Ishikawa (cell line): Measurements from ENCODE around the gene CACHD1.

Experiments
- CEBPB ChIP-seq: IDR thresholded peaks from 2 replicates; pipeline ENCODE4 v1.6.1; 2012
- CREB1 ChIP-seq: IDR thresholded peaks from 2 replicates; pipeline ENCODE4 v1.6.1; 2012; ENCODE audit warnings: low read depth
- EGR1 ChIP-seq: IDR thresholded peaks from 2 replicates; pipeline ENCODE4 v1.6.1; 2012
- EP300 ChIP-seq: IDR thresholded peaks from 2 replicates; pipeline ENCODE4 v1.6.1; 2012; ENCODE audit warnings: borderline replicate concordance
- FOXM1 ChIP-seq: IDR thresholded peaks from 2 replicates; pipeline ENCODE4 v1.6.1; 2012; ENCODE audit warnings: low read depth, borderline replicate concordance
- MAX ChIP-seq: IDR thresholded peaks from 2 replicates; pipeline ENCODE4 v1.6.1; 2012
- NFIC ChIP-seq: IDR thresholded peaks from 2 replicates; pipeline ENCODE4 v1.6.1; 2012
- RAD21 ChIP-seq: IDR thresholded peaks from 2 replicates; pipeline ENCODE4 v1.6.1; 2012; ENCODE audit warnings: low read depth
- REST ChIP-seq: IDR thresholded peaks from 2 replicates; pipeline ENCODE4 v1.6.1; 2012; ENCODE audit warnings: low read depth, mild to moderate bottlenecking
- TAF1 ChIP-seq: IDR thresholded peaks from 2 replicates; pipeline ENCODE4 v1.6.1; 2012; ENCODE audit warnings: low read depth, mild to moderate bottlenecking
- TCF12 ChIP-seq: IDR thresholded peaks from 2 replicates; pipeline ENCODE4 v1.6.1; 2012; ENCODE audit warnings: low read depth
- TEAD4 ChIP-seq: IDR thresholded peaks from 2 replicates; pipeline ENCODE4 v1.6.1; 2012
- USF1 ChIP-seq: IDR thresholded peaks from 2 replicates; pipeline ENCODE4 v1.6.1; 2012
- YY1 ChIP-seq: IDR thresholded peaks from 2 replicates; pipeline ENCODE4 v1.6.1; 2012; ENCODE audit warnings: low read depth
- ZBTB7A ChIP-seq: IDR thresholded peaks from 2 replicates; pipeline ENCODE4 v1.6.1; 2012; ENCODE audit warnings: low read depth

Gene CACHD1

DNA sequence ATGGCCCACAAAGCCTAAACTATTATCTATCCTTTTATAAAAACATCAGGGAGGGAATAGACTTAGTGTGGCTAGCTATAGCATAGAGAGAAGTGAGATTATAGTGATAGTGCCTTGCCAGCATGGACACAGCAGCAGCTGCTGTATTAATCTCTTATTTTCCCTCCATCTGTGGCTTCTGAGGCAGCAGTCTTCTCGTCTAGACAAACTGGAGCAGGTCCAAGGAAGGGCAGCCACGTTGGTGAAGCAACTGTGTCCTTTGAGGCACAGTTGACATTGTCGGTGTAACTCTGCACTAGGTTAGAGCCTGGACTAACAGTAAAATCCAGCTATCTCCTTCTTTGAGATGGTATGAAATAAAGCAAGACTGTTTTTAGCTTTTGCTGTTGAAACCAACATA is 131.3 kb downstream of the CACHD1 start:
- TF ChIP-seq FOXM1 (no peak), TCF12 (no peak), RAD21 (no peak), EP300 (no peak), REST (no peak), NFIC (no peak), TAF1 (no peak)

DNA sequence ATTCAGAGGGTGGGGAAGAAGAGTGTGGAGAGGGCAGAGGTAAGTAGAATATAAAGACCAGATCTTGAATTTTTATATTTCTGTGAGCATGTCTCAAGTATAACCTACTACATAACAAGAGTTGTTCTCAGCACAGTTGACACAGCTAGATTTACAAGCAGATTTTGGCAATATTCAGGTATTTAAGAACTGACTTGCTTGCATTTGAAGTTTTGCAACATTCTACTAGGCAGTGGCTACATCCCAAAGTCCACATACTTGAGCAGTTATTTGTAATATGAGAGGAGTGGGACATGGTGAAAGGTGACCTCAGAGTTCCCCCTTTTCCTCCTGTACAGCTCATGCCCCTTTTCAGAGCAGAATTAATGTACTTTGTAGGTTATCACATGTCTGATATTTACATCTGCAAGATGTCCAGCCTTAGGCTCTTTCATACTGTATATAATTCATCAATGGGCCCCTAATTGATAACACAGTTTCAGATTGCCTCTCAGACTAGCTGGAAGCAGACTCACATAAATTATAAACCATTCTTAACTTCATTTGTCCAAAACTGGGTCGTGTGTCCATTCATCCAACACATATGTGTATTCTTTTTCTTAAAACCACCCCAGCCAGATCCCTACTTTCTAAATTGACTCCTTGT is 138.2 kb downstream of the CACHD1 start:
- TF ChIP-seq TAF1 (no peak), TEAD4 (no peak), USF1 (no peak)

DNA sequence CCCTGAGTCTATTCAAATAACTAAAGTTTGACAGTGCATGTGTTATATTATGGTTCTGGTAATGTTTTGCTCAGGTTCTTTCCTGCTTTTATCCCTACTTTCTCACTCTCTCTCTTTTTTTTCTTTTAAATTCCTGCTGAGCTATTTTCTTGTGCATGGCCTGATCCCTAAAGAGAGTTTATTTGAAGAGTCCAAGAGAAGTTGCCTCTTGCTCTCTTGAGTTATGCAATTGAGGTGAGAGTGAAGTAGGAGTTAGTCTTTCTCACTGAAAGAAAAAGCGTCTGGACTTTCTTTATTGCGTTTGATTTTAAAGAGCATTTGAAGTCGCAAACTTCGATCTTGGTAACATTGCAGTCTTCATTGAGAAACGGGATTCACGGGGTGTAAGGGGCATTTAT is 138.7 kb downstream of the CACHD1 start:
- TF ChIP-seq TAF1 (no peak), NFIC (no peak), TCF12 (no peak), YY1 (no peak), FOXM1 (no peak), USF1 (no peak), EGR1 (no peak), MAX (no peak), RAD21 (no peak), CEBPB (no peak), CREB1 (no peak), REST (no peak), TEAD4 (no peak), ZBTB7A (no peak), EP300 (no peak)

DNA sequence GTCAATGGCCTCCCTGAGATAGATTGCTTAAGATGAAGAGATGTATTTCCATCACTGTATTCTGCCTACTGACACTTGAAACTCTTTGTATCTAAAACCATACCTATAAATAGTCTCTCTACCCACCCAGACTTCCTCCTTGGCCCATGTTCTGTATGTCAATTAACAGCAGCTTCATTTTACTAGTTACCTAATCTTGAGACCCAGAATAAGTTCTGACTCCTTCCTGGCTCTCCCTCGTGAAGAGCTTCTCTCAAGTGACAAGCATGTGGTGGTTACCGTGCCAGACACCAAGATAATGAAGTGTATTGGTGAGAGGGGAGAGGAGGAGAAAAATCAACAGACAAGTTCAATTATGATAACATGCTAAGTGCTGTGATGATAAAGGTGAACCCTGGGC is 146.1 kb downstream of the CACHD1 start:
- no peak for TF ChIP-seq USF1
- TF ChIP-seq MAX: no peak
- TF ChIP-seq ZBTB7A: no peak
- no peak for TF ChIP-seq TEAD4
- no peak for TF ChIP-seq CREB1
- no peak for TF ChIP-seq NFIC

- no peak for TF ChIP-seq CREB1
- peak; percentile 61 for TF ChIP-seq NFIC
- no peak for TF ChIP-seq EP300
- TF ChIP-seq TAF1: no peak
- no peak for TF ChIP-seq EGR1
- TF ChIP-seq TCF12: no peak
- TF ChIP-seq TEAD4: no peak
- TF ChIP-seq MAX: no peak
Measured at GRCh38 chr1:64623750-64624191, 153.8 kb downstream of the CACHD1 start.

DNA sequence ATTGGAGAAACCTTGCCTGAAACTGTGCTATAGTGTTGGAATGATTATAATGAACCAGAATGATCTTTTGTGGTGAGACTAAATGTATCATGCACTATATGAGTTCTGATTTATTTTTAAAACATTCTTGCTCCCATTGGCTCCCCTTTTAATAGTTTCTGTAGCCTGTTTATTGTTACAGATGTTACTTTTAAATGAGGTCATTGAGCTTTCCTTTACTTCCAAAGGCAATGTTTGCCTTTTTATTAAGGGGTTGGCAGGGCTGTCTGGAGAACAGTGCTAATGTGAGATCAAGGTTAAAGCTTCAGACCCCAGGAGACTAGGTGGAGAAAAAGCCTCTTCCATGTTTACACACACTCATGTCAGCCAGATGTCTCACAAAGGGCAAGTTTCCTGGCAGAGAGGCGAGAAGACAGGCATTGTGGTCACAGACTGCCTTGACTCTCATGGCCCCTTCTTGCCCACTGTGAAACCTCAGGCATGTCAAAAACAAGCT is 154.3 kb downstream of the CACHD1 start:
- TF ChIP-seq EP300 (no peak), NFIC (no peak), TAF1 (no peak), TCF12 (no peak), REST (no peak), USF1 (no peak), CEBPB (no peak)
